GM18498 (cell line): ENCODE data around the gene ELP5.
"Not testable (repeated sequence)": the region's sequence is repeated elsewhere in the genome, so short reads cannot be mapped to it uniquely, and the experiment has no call there.

Source experiments
- ATAC-seq: cut with Tn5 transposase; IDR thresholded peaks from one replicate; pipeline ENCODE4 v1.9.1; 2021; ENCODE audit warnings: mild to moderate bottlenecking, moderate library complexity; ENCODE audit not compliant: unreplicated experiment

Gene ELP5

DNA sequence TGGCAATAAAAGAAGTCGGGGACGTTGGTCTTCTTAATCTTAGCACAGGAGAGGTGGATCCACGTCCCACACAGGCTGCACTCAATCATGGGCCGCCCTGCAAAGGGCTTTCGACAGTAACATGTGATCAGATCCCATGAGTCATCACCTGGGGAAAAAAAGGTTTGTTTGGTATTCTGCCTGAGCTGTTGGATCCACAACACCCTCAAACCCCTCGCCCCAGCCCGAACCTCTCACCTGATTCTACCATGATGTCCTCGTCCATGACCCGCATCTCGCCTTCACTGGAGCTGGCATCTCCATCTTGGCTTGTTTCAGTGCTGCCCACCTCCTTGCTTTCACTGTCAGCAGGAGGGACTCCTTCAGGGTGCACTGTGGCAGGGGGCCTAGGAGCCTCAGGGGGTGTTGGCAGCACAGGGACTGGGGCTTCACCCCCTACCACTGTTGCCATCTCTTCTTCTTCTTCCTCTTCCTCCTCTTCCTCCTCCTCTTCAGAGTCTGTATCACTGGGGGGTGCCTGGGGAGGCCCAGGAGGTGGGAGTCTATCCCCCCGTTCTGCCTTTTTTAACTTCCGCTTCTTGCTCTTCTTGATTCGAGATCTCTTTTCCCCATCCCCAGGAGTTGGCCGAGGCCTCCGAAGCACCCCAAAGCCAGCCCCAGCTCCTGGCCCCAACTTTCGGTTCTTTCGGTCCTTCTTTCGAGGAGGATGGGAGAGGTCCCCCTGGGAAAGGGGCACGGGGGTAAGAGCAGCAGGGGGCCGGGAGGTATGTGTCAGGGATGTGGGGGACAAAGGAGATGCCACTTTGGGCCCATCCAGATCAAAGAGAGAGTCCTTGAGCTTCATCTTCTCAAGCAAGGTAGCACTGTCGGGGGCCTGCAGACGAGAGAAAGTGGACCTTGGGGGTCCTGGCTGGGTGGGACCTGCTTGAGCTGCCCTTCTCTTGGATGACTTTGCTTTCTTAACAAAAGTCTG is 16.0 kb upstream of the ELP5 start:
- ATAC-seq, result no peak

DNA sequence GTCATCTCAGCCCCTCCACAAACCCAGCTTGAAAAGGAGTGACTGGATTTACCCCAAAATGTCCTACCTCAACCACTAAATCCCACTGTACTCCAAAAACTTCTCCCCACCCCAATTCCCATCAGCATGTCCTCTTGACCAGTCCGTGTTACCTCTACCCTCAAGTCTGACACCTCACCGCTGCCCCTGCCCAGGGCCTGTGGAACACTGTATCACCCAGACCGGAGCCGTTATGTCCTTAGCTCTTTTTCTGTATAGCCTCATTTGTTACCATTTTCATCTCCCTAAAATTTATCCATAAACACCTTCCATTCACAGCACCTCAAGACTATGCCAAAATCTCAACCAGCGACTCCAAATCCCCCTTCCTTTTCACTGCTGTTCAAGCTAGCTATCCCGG is 15.2 kb upstream of the ELP5 start:
- no peak for ATAC-seq

GRCh38 chr17:7237266-7237760 is 14.7 kb upstream of the ELP5 start:
- ATAC-seq, result no peak

DNA sequence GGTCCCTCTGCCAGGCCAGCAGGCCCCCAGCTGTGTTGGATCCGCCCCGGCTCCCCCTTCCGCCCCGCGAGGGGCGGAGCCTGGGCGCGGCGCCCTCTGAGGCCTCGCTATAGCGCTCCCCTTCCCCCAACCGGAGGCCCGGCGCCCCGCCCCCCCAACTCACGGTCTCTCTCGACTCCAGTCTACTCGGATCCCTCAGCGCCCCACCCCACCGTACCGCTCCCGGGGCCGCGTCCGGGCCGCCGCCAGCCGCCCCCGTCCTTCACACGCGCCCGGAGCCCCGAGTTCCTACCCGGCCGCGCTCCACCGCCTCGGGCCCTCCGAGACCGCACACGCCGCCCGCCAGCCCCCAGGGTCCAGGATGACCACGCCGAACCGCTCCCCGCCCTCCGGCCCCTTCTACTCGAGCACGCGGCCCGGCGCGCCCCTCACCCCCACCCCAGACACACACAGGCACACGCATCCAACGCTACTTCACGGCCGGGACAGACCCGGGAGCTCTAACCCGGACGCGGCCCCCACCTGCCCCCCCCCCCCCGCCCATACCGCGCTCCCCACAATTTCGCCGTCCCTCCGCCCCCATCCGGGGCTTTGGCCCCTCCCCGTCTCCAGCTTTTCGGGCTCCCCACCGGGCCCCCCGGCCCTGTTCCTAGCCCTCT is 14.1 kb upstream of the ELP5 start:
- ATAC-seq, result no peak

DNA sequence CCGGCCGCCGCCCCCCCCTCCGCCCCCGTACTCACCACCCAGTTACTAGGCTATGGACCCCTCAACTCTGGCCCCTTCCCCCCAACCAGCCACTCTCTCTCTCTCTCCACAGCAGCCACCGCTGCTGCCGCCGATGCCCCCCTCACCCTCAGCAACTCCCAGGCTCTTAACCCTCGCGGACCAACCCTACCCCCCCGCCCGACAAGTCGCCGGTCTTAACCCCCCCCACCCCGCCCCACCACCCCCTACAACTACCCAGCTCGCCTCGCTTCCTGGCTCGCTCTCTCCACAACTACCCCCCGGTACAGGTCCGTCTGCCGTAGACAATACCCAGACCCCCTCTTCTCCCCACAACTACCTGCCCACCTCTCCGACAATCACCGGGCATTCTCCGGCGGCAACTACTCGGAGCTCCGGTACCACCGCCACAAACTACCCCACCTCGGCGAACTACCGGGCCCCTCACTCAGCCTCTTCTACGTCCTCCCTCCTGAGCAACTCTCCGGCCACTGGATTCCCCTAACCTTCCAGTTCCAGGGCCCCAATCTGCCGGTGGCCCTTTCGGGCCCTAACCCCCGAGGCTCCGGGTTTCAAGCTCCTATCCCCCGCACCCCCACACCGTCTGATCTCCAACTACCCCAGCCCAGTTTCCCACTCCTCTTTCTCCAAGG is 13.5 kb upstream of the ELP5 start:
- ATAC-seq, result no peak

DNA sequence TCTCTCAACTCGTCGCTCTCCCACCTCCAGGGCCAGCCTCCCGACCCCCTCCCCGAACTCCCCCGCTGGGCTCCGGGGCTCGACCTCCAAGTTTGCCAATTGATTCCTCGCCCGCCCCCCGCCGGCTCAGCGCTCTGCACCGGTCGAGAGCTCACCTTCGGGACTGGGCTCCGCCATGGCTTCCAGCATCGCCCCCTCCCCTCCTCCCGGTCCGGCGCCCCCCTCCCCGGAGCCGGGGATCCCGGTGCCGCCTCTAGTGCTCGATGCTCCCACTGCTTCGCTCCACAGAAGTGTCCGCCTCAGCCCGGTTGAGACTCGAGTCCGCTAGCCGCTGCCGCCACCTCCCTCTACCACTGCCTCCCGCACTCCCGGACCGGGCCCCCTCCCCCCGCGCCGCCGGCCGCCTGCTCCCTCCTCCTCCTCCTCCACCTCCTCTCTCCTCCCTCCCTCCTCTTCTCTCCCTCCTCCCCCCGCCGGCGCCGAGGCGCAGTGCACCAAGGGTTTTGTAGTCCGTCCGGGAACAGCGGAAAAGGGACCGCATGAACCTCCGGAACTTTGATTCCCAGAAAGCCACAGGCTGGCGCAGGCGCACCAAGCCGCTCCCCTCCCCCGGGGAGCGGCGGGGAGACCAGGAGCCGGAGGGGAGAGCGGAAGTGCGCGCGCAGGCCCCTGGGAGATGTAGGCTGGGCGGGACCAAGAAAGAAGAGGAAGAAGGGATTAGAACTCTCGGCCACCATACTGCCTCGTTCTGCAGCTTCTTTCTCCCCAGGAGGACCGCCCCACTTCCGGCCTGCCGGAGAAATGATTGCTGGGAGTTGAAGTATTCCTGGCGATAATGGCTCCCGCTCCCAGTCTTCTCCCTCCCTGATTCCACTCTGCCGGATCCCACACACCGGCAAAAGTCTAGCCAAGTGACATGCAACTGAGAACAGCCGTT is 12.7 kb upstream of the ELP5 start, which contains the start of gene PHF23:
PHF23 (minus strand) TSS at position 367 of the 937 bp plus-strand sequence; CDS start at position 189, 178 bp downstream.
- ATAC-seq, result peak; percentile 53

DNA sequence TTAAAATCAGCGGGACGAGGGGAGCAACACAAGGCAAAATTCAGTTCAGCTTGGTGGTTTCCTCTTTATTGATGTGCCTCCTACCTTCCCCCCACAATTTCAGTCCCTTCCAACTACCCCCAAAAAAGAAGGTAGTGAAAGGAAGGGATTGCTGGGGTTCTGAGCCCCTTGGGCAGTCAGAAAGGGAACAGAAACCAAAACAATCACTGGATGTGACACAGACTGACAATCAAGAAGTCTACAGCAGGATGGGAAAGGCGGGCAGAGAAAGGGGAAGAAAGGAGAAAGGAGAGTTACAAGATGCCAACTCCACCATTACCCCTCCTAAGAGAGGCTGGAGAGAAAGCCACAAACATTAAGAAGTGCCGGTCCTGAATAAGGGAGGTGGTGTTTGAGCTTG is 11.6 kb upstream of the ELP5 start:
- no peak for ATAC-seq

- no peak for ATAC-seq
Measured at GRCh38 chr17:7241090-7241733, 10.8 kb upstream of the ELP5 start.

- ATAC-seq, result peak; percentile 38
Measured at GRCh38 chr17:7241783-7242716, 10.0 kb upstream of the ELP5 start, which contains the start of gene GABARAP. Gene GABARAP, minus strand, starts transcription at chr17:7242449. Its CDS starts 119 bp downstream, at chr17:7242330.

DNA sequence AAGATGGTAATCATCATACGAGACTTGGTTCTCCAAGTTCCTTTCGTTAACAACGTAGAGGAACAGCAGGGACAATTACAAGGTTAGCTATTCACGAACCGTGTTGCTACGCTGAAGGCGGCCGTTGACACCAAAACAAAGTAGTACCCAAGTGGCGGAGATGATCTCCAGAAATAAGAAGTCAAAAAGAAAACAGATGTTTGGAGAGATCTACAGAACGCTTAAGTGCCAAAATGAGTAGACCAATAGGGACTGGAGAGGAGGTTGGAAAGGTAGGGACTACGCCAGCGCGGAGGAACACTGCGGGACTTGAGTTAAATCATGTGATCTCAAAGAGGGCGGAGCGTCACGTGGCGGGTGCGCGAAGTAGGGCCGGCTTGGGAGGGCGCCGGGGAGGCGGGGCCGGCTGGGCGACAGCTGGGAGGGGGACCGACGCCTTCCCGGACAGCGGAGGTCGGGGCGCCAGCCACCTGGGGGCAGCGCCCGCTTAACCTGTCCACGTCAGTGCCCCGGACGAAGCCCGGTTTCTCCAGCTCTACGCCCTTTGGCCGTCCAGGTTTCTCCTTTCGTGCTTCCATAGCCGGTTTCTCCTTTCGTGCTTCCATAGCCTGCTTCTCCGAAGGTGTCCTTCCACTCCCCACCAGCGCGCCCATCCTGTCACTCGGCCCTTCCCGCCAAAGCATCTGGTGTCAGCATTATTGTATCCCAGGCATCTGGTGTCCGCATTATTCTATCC is 9.1 kb upstream of the ELP5 start:
- peak; percentile 50 for ATAC-seq

- ATAC-seq, result no peak
Measured at GRCh38 chr17:7243453-7243729, 8.6 kb upstream of the ELP5 start.

DNA sequence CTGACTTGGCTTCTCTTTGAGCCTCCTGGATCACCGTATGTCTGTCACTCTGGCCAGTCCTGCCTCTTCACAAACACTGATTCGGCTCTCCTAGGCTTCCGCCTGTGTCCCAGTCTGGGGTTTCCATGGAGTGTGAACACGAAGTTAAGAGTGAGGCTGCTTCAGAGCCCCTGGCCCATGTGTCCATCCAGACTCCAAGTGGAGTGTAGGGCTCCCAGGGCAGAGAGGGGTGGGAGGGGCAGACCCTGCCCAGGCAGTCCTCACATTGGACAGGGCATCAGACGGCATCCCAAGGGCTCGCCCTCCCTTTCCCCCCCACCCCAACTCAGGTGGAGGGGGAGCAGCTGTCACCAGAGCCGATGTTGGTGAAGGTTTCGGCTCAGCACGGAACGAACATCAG is 8.2 kb upstream of the ELP5 start:
- not testable (repeated sequence) for ATAC-seq

GRCh38 chr17:7246779-7247178 is 5.2 kb upstream of the ELP5 start:
- ATAC-seq, result no peak

DNA sequence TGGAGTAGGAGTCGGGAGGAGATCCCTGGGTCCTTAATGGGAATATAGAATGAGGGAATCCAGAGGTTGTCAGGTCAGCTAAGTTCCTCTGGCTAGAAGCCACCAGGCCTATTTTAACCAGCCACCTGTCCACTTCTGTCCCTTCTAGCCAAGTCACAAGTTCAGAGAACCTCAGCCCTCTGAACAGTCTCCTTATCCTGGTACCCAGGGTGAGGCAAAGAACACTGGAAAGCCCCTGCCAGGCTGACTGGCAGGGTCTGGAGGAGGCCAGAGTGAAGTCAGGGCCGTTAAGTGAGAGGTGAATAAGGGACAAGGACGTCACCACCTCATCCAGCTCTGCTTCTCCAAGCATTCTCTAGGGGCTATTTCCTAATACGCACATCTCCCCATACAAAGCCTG is 3.2 kb upstream of the ELP5 start:
- ATAC-seq, result no peak

GRCh38 chr17:7249214-7249613 is 2.8 kb upstream of the ELP5 start:
- no peak for ATAC-seq

- ATAC-seq, result no peak
Measured at GRCh38 chr17:7249830-7250229, 2.2 kb upstream of the ELP5 start.

DNA sequence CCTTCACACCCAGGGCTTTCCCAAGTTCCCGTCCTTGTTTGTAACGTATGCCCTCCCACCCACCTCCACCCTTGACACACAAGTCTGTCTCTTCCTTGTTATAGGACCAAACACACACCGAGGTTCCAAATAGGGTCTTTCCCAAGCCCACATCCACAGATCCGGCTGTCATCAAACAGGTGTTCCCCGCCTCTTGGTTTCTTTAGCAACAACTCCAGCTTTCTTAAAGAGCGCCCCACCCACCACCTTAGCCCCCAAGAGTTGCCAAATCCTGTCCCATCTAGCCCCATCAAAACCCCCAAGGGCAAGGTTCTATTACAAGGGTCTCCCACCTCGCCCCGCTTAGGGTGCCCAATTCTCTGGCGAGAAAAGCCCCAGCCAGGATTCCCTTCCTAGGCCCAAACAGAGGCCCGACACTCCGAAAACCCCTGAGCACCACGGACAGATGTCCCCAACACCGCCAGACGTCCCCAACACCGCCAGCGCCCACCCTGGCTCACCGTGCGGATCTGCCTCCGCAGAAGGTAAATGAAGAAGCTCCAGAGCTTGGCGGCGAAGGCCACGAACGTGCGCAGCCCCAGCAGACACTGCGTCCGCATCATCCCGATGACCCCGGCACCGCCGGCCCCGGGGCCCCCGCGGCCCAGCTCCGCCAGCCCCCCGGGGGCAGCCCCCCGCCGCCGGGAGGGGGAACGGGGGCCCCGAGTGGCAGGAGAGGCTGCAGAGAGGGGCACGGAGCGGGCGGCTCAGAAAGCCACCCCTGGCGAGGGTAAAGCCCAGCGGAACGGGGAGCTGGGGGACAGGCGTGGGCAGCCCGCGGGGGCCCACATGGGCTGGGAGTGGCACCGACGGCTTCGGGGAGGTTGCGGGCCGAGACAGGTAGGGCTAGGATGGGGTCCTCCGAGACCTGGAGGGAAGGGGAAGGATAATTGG is 1.1 kb upstream of the ELP5 start:
- no peak for ATAC-seq
